ENCODE results near the gene CYTH3.
"Not testable (repeated sequence)": the region's sequence is repeated elsewhere in the genome, so short reads cannot be mapped to it uniquely, and the experiment has no call there.

CYTH3 gene

GRCh38 chr7:6234384-6234783 lies 38.0 kb downstream of the CYTH3 start:
- Histone ChIP-seq H3K27me3 (ENCODE audit: control insufficient read depth in 2 of 2, insufficient read depth in 2 of 2, low read length in 2 of 2) (no peaks in the 10 kb centered on the region), H3K36me3 (ENCODE audit: control insufficient read depth in 2 of 2, insufficient read depth in 2 of 2, low read length in 2 of 2) (no peaks in the 10 kb centered on the region), H3K9ac (ENCODE audit: low read depth in 1 of 2, low read length in 2 of 2) (no peak overlapping the region), H3K4me3 (ENCODE audit: low read length in 2 of 2) (no peak overlapping the region), H3K4me1 (ENCODE audit: control insufficient read depth in 2 of 2, insufficient read depth in 2 of 2, low read length in 2 of 2) (peaks cover 3 to 9% of the 10 kb centered on the region in 2 donors), H3K27ac (ENCODE audit: low read depth in 2 of 2, low read length in 2 of 2) (no peak overlapping the region), H3K9me3 (ENCODE audit: control insufficient read depth in 2 of 2, low read length in 2 of 2) (no peaks in the 10 kb centered on the region)

- no peak overlapping the region for H3K9ac ChIP-seq (ENCODE audit: low read depth in 1 of 2, low read length in 2 of 2)
- no peaks in the 10 kb centered on the region for H3K9me3 ChIP-seq (ENCODE audit: control insufficient read depth in 2 of 2, low read length in 2 of 2)
- H3K4me3 ChIP-seq (ENCODE audit: low read length in 2 of 2), result peak overlapping the region; percentile 15 to 42
- H3K27ac ChIP-seq (ENCODE audit: low read depth in 2 of 2, low read length in 2 of 2), result no peak overlapping the region
- no peaks in the 10 kb centered on the region for H3K27me3 ChIP-seq (ENCODE audit: control insufficient read depth in 2 of 2, insufficient read depth in 2 of 2, low read length in 2 of 2)
- H3K36me3 ChIP-seq (ENCODE audit: control insufficient read depth in 2 of 2, insufficient read depth in 2 of 2, low read length in 2 of 2), result no peaks in the 10 kb centered on the region
- peaks cover 6 to 16% of the 10 kb centered on the region in 2 donors for H3K4me1 ChIP-seq (ENCODE audit: control insufficient read depth in 2 of 2, insufficient read depth in 2 of 2, low read length in 2 of 2)
Observed at GRCh38 chr7:6232534-6232933, 39.9 kb downstream of the CYTH3 start.

GRCh38 chr7:6232116-6232515 lies 40.3 kb downstream of the CYTH3 start:
- Histone ChIP-seq H3K4me1 (ENCODE audit: control insufficient read depth in 2 of 2, insufficient read depth in 2 of 2, low read length in 2 of 2) (peaks cover 6 to 18% of the 10 kb centered on the region in 2 donors), H3K27me3 (ENCODE audit: control insufficient read depth in 2 of 2, insufficient read depth in 2 of 2, low read length in 2 of 2) (no peaks in the 10 kb centered on the region), H3K27ac (ENCODE audit: low read depth in 2 of 2, low read length in 2 of 2) (no peak overlapping the region), H3K9me3 (ENCODE audit: control insufficient read depth in 2 of 2, low read length in 2 of 2) (no peaks in the 10 kb centered on the region), H3K9ac (ENCODE audit: low read depth in 1 of 2, low read length in 2 of 2) (no peak overlapping the region), H3K36me3 (ENCODE audit: control insufficient read depth in 2 of 2, insufficient read depth in 2 of 2, low read length in 2 of 2) (no peaks in the 10 kb centered on the region), H3K4me3 (ENCODE audit: low read length in 2 of 2) (peak overlapping the region; percentile 15 to 42)

- H3K4me3 ChIP-seq (ENCODE audit: low read length in 2 of 2), result no peak overlapping the region
- H3K9ac ChIP-seq (ENCODE audit: low read depth in 1 of 2, low read length in 2 of 2), result no peak overlapping the region
- no peaks in the 10 kb centered on the region for H3K9me3 ChIP-seq (ENCODE audit: control insufficient read depth in 2 of 2, low read length in 2 of 2)
- no peak overlapping the region for H3K27ac ChIP-seq (ENCODE audit: low read depth in 2 of 2, low read length in 2 of 2)
- no peaks in the 10 kb centered on the region for H3K36me3 ChIP-seq (ENCODE audit: control insufficient read depth in 2 of 2, insufficient read depth in 2 of 2, low read length in 2 of 2)
- no peaks in the 10 kb centered on the region for H3K27me3 ChIP-seq (ENCODE audit: control insufficient read depth in 2 of 2, insufficient read depth in 2 of 2, low read length in 2 of 2)
- peaks cover 6 to 21% of the 10 kb centered on the region in 2 donors for H3K4me1 ChIP-seq (ENCODE audit: control insufficient read depth in 2 of 2, insufficient read depth in 2 of 2, low read length in 2 of 2)
Observed at GRCh38 chr7:6231184-6231583, 41.2 kb downstream of the CYTH3 start.

GRCh38 chr7:6229284-6229683 lies 43.1 kb downstream of the CYTH3 start:
- Histone ChIP-seq H3K4me1 (ENCODE audit: control insufficient read depth in 2 of 2, insufficient read depth in 2 of 2, low read length in 2 of 2) (peaks cover 6 to 23% of the 10 kb centered on the region in 2 donors), H3K27ac (ENCODE audit: low read depth in 2 of 2, low read length in 2 of 2) (peak overlapping the region in 1 of 2 donors; percentile 26)
- not testable (repeated sequence) for H3K4me3 ChIP-seq (ENCODE audit: low read length in 2 of 2)

GRCh38 chr7:6228361-6229229 lies 43.8 kb downstream of the CYTH3 start:
- Histone ChIP-seq H3K36me3 (ENCODE audit: control insufficient read depth in 2 of 2, insufficient read depth in 2 of 2, low read length in 2 of 2) (no peaks in the 10 kb centered on the region), H3K4me1 (ENCODE audit: control insufficient read depth in 2 of 2, insufficient read depth in 2 of 2, low read length in 2 of 2) (peaks cover 6 to 23% of the 10 kb centered on the region in 2 donors), H3K27me3 (ENCODE audit: control insufficient read depth in 2 of 2, insufficient read depth in 2 of 2, low read length in 2 of 2) (no peaks in the 10 kb centered on the region), H3K4me3 (ENCODE audit: low read length in 2 of 2) (peak overlapping the region in 1 of 2 donors; percentile 10), H3K9me3 (ENCODE audit: control insufficient read depth in 2 of 2, low read length in 2 of 2) (no peaks in the 10 kb centered on the region), H3K9ac (ENCODE audit: low read depth in 1 of 2, low read length in 2 of 2) (no peak overlapping the region), H3K27ac (ENCODE audit: low read depth in 2 of 2, low read length in 2 of 2) (peak overlapping the region; percentile 26 to 56)

More at GRCh38 chr7:6229284-6229683, 43.1 kb downstream of the CYTH3 start:
- H3K9ac ChIP-seq (ENCODE audit: low read depth in 1 of 2, low read length in 2 of 2); H3K9me3 ChIP-seq (ENCODE audit: control insufficient read depth in 2 of 2, low read length in 2 of 2); H3K36me3 ChIP-seq (ENCODE audit: control insufficient read depth in 2 of 2, insufficient read depth in 2 of 2, low read length in 2 of 2); H3K27me3 ChIP-seq (ENCODE audit: control insufficient read depth in 2 of 2, insufficient read depth in 2 of 2, low read length in 2 of 2): not testable (repeated sequence)

GRCh38 chr7:6227294-6227846 lies 45.1 kb downstream of the CYTH3 start:
- Histone ChIP-seq H3K4me1 (ENCODE audit: control insufficient read depth in 2 of 2, insufficient read depth in 2 of 2, low read length in 2 of 2) (peaks cover 5 to 17% of the 10 kb centered on the region in 2 donors), H3K27ac (ENCODE audit: low read depth in 2 of 2, low read length in 2 of 2) (peak overlapping the region in 1 of 2 donors; percentile 56), H3K9me3 (ENCODE audit: control insufficient read depth in 2 of 2, low read length in 2 of 2) (no peaks in the 10 kb centered on the region), H3K4me3 (ENCODE audit: low read length in 2 of 2) (no peak overlapping the region), H3K9ac (ENCODE audit: low read depth in 1 of 2, low read length in 2 of 2) (peak overlapping the region in 1 of 2 donors; percentile 10), H3K27me3 (ENCODE audit: control insufficient read depth in 2 of 2, insufficient read depth in 2 of 2, low read length in 2 of 2) (no peaks in the 10 kb centered on the region), H3K36me3 (ENCODE audit: control insufficient read depth in 2 of 2, insufficient read depth in 2 of 2, low read length in 2 of 2) (no peaks in the 10 kb centered on the region)

- Histone ChIP-seq H3K9ac (ENCODE audit: low read depth in 1 of 2, low read length in 2 of 2) (no peak overlapping the region), H3K4me3 (ENCODE audit: low read length in 2 of 2) (no peak overlapping the region), H3K27me3 (ENCODE audit: control insufficient read depth in 2 of 2, insufficient read depth in 2 of 2, low read length in 2 of 2) (no peaks in the 10 kb centered on the region), H3K36me3 (ENCODE audit: control insufficient read depth in 2 of 2, insufficient read depth in 2 of 2, low read length in 2 of 2) (no peaks in the 10 kb centered on the region), H3K9me3 (ENCODE audit: control insufficient read depth in 2 of 2, low read length in 2 of 2) (no peaks in the 10 kb centered on the region), H3K4me1 (ENCODE audit: control insufficient read depth in 2 of 2, insufficient read depth in 2 of 2, low read length in 2 of 2) (peaks cover 5 to 14% of the 10 kb centered on the region in 2 donors), H3K27ac (ENCODE audit: low read depth in 2 of 2, low read length in 2 of 2) (peak overlapping the region; percentile 3 to 47)
Observed at GRCh38 chr7:6226194-6226799, 46.1 kb downstream of the CYTH3 start.

- not testable (repeated sequence) for H3K9me3 ChIP-seq (ENCODE audit: control insufficient read depth in 2 of 2, low read length in 2 of 2); H3K27me3 ChIP-seq (ENCODE audit: control insufficient read depth in 2 of 2, insufficient read depth in 2 of 2, low read length in 2 of 2); H3K27ac ChIP-seq (ENCODE audit: low read depth in 2 of 2, low read length in 2 of 2); H3K36me3 ChIP-seq (ENCODE audit: control insufficient read depth in 2 of 2, insufficient read depth in 2 of 2, low read length in 2 of 2); H3K9ac ChIP-seq (ENCODE audit: low read depth in 1 of 2, low read length in 2 of 2); H3K4me3 ChIP-seq (ENCODE audit: low read length in 2 of 2)
- H3K4me1 ChIP-seq (ENCODE audit: control insufficient read depth in 2 of 2, insufficient read depth in 2 of 2, low read length in 2 of 2), result peaks cover 5 to 14% of the 10 kb centered on the region in 2 donors
Observed at GRCh38 chr7:6223411-6223810, 49.0 kb downstream of the CYTH3 start.

GRCh38 chr7:6223010-6223409 lies 49.4 kb downstream of the CYTH3 start:
- H3K27ac ChIP-seq (ENCODE audit: low read depth in 2 of 2, low read length in 2 of 2); H3K27me3 ChIP-seq (ENCODE audit: control insufficient read depth in 2 of 2, insufficient read depth in 2 of 2, low read length in 2 of 2); H3K4me3 ChIP-seq (ENCODE audit: low read length in 2 of 2); H3K9me3 ChIP-seq (ENCODE audit: control insufficient read depth in 2 of 2, low read length in 2 of 2); H3K36me3 ChIP-seq (ENCODE audit: control insufficient read depth in 2 of 2, insufficient read depth in 2 of 2, low read length in 2 of 2); H3K9ac ChIP-seq (ENCODE audit: low read depth in 1 of 2, low read length in 2 of 2): not testable (repeated sequence)
- H3K4me1 ChIP-seq (ENCODE audit: control insufficient read depth in 2 of 2, insufficient read depth in 2 of 2, low read length in 2 of 2), result peaks cover 2 to 12% of the 10 kb centered on the region in 2 donors

Data from mucosa of rectum (tissue), 2 donors.